ENCODE results near the gene WWOX. TPM values are rescaled to one million over a fixed set of nuclear protein-coding genes. Genes with fewer than 3 reads are reported as not detected.

Gene WWOX
- total and polyA plus RNA-seq, 7 donors = 7.1 to 46.8 (median 16.1) TPM

GRCh38 chr16:78659216-78659615 lies 559.8 kb downstream of the WWOX start:
- H3K4me1 ChIP-seq = no peaks in the 10 kb centered on the region
- H3K27ac ChIP-seq = no peak overlapping the region
- H3K36me3 ChIP-seq = no peaks in the 10 kb centered on the region
- no peak for DNase-seq
- no peak for TF ChIP-seq EP300 (IDR thresholded peaks at IDR 0.05)
- TF ChIP-seq, protein P1, sequence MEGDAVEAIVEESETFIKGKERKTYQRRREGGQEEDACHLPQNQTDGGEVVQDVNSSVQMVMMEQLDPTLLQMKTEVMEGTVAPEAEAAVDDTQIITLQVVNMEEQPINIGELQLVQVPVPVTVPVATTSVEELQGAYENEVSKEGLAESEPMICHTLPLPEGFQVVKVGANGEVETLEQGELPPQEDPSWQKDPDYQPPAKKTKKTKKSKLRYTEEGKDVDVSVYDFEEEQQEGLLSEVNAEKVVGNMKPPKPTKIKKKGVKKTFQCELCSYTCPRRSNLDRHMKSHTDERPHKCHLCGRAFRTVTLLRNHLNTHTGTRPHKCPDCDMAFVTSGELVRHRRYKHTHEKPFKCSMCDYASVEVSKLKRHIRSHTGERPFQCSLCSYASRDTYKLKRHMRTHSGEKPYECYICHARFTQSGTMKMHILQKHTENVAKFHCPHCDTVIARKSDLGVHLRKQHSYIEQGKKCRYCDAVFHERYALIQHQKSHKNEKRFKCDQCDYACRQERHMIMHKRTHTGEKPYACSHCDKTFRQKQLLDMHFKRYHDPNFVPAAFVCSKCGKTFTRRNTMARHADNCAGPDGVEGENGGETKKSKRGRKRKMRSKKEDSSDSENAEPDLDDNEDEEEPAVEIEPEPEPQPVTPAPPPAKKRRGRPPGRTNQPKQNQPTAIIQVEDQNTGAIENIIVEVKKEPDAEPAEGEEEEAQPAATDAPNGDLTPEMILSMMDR (IDR thresholded peaks at IDR 0.05) = no peak
- TF ChIP-seq POLR2A (IDR thresholded peaks at IDR 0.05) = no peak
- no peak for TF ChIP-seq POLR2AphosphoS5 (IDR thresholded peaks at IDR 0.05)
- no peak overlapping the region for H3K4me3 ChIP-seq
- 33 to 56% methylated on average over 9 of the region's 9 CpGs for WGBS, 2 donors
- intact Hi-C loops (cut with DNase I) = no loop called here
- H3K9me3 ChIP-seq = no peaks in the 10 kb centered on the region
- H3K27me3 ChIP-seq = no peaks in the 10 kb centered on the region

GRCh38 chr16:78659668-78660217 lies 560.3 kb downstream of the WWOX start:
- H3K9me3 ChIP-seq = no peaks in the 10 kb centered on the region
- H3K4me1 ChIP-seq = no peaks in the 10 kb centered on the region
- 14 to 45% methylated on average over 3 of the region's 3 CpGs for WGBS, 2 donors
- H3K27ac ChIP-seq = no peak overlapping the region
- no peak for DNase-seq
- intact Hi-C loops (cut with DNase I) = no loop called here
- H3K4me3 ChIP-seq = no peak overlapping the region
- TF ChIP-seq EP300 (IDR thresholded peaks at IDR 0.05) = no peak
- no peak for TF ChIP-seq POLR2AphosphoS5 (IDR thresholded peaks at IDR 0.05)
- TF ChIP-seq POLR2A (IDR thresholded peaks at IDR 0.05) = no peak
- no peaks in the 10 kb centered on the region for H3K27me3 ChIP-seq
- H3K36me3 ChIP-seq = no peaks in the 10 kb centered on the region

GRCh38 chr16:78660795-78661194 lies 561.3 kb downstream of the WWOX start:
- intact Hi-C loops (cut with DNase I) = no loop called here
- Histone ChIP-seq H3K27me3 (no peaks in the 10 kb centered on the region), H3K9me3 (no peaks in the 10 kb centered on the region), H3K27ac (no peak overlapping the region), H3K36me3 (no peaks in the 10 kb centered on the region), H3K4me1 (no peaks in the 10 kb centered on the region), H3K4me3 (no peak overlapping the region)
- TF ChIP-seq, protein P1 (IDR thresholded peaks at IDR 0.05) = no peak
- no peak for TF ChIP-seq POLR2AphosphoS5 (IDR thresholded peaks at IDR 0.05)
- TF ChIP-seq POLR2A (IDR thresholded peaks at IDR 0.05) = no peak
- TF ChIP-seq EP300 (IDR thresholded peaks at IDR 0.05) = no peak
- 93 to 95% methylated on average over 1 of the region's 1 CpG for WGBS, 2 donors
- DNase-seq = no peak

- Histone ChIP-seq H3K27me3 (no peaks in the 10 kb centered on the region), H3K4me1 (no peaks in the 10 kb centered on the region), H3K36me3 (no peaks in the 10 kb centered on the region), H3K4me3 (no peak overlapping the region), H3K9me3 (no peaks in the 10 kb centered on the region), H3K27ac (no peak overlapping the region)
- intact Hi-C loops (cut with DNase I) = no loop called here
- no peak for TF ChIP-seq EP300 (IDR thresholded peaks at IDR 0.05)
- no peak for TF ChIP-seq POLR2AphosphoS5 (IDR thresholded peaks at IDR 0.05)
- TF ChIP-seq, protein P1 (IDR thresholded peaks at IDR 0.05) = no peak
- TF ChIP-seq POLR2A (IDR thresholded peaks at IDR 0.05) = no peak
- WGBS, 2 donors = 93 to 97% methylated on average over 5 of the region's 5 CpGs
- DNase-seq = no peak
Observed at GRCh38 chr16:78663690-78664089, 564.2 kb downstream of the WWOX start.

- Histone ChIP-seq H3K4me3 (no peak overlapping the region), H3K27me3 (no peaks in the 10 kb centered on the region), H3K36me3 (no peaks in the 10 kb centered on the region), H3K9me3 (no peaks in the 10 kb centered on the region), H3K4me1 (no peaks in the 10 kb centered on the region), H3K27ac (no peak overlapping the region)
- 87 to 92% methylated on average over 19 of the region's 19 CpGs for WGBS, 2 donors
- DNase-seq = no peak
- intact Hi-C loops (cut with DNase I) = no loop called here
- TF ChIP-seq, protein P1 (IDR thresholded peaks at IDR 0.05) = no peak
- TF ChIP-seq POLR2AphosphoS5 (IDR thresholded peaks at IDR 0.05) = no peak
- no peak for TF ChIP-seq EP300 (IDR thresholded peaks at IDR 0.05)
- TF ChIP-seq POLR2A (IDR thresholded peaks at IDR 0.05) = no peak
Observed at GRCh38 chr16:78664811-78665772, 565.6 kb downstream of the WWOX start.
